Measurements from ENCODE around the gene MLKL. TPM values are rescaled to one million over a fixed set of nuclear protein-coding genes. Genes with fewer than 3 reads are reported as not detected.

The MLKL gene
- total and polyA plus RNA-seq, 2 of the 13 experiments (the other 11 are each of a cell fraction or from before 2014, with no cell fraction given) = 6.4 to 10.7 TPM

GRCh38 chr16:74700438-74701225 is at the start of gene MLKL (continued):
- TF ChIP-seq ZSCAN5A (CRISPR knock-in tag; IDR thresholded peaks at IDR 0.05; ENCODE audit: borderline replicate concordance) = no peak
- no peak for TF ChIP-seq GPBP1L1 (CRISPR knock-in tag; IDR thresholded peaks at IDR 0.05)
- TF ChIP-seq TBP (CRISPR knock-in tag; IDR thresholded peaks at IDR 0.05) = no peak
- TF ChIP-seq ZKSCAN8 (CRISPR knock-in tag; IDR thresholded peaks at IDR 0.05; ENCODE audit: borderline replicate concordance) = peak; percentile 75; the same call in 1 of the 2 replicates
- TF ChIP-seq JARID2 (CRISPR knock-in tag; IDR thresholded peaks at IDR 0.05; ENCODE audit: insufficient replicate concordance) = peak; percentile 20
- TF ChIP-seq NFIC (IDR thresholded peaks at IDR 0.05; ENCODE audit: low read length) = no peak
- TF ChIP-seq ZSCAN31 (CRISPR knock-in tag; IDR thresholded peaks at IDR 0.05; ENCODE audit: low read depth) = peak; percentile 47; the same call in 1 of the 2 replicates
- peak; percentile 78; the same call in 1 of the 2 replicates for TF ChIP-seq DDIT3 (CRISPR knock-in tag; IDR thresholded peaks at IDR 0.05)
- no peak for TF ChIP-seq SIX1 (CRISPR knock-in tag; IDR thresholded peaks at IDR 0.05; ENCODE audit: borderline replicate concordance)
- TF ChIP-seq ZNF468 (CRISPR knock-in tag; IDR thresholded peaks at IDR 0.05) = no peak; the same call in 1 of the 2 replicates
- TF ChIP-seq ZNF142 (CRISPR knock-in tag; IDR thresholded peaks at IDR 0.05) = peak; percentile 82; the same call in 1 of the 2 replicates
- TF ChIP-seq ZSCAN20 (CRISPR knock-in tag; IDR thresholded peaks at IDR 0.05; ENCODE audit: borderline replicate concordance) = peak; percentile 95; the same call in 1 of the 2 replicates
- no peak; the same call in 1 of the 2 replicates for TF ChIP-seq SOX5 (CRISPR knock-in tag; IDR thresholded peaks at IDR 0.05; ENCODE audit: borderline replicate concordance)
- no peak for TF ChIP-seq XBP1 (CRISPR knock-in tag; IDR thresholded peaks at IDR 0.05)
- TF ChIP-seq ZNF644 (CRISPR knock-in tag; IDR thresholded peaks at IDR 0.05; ENCODE audit: low read depth) = no peak
- TF ChIP-seq KLF13 (CRISPR knock-in tag; IDR thresholded peaks at IDR 0.05) = peak; percentile 87; the same call in 1 of the 2 replicates
- TF ChIP-seq HMGXB4 (CRISPR knock-in tag; IDR thresholded peaks at IDR 0.05; ENCODE audit: borderline replicate concordance in 1 of 2, low read depth in 1 of 2) = peak; percentile 91 to 98

Measured in HepG2 (cell line).